ENCODE results near the gene NPIPB9.
"Not testable (repeated sequence)": the region's sequence is repeated elsewhere in the genome, so short reads cannot be mapped to it uniquely, and the experiment has no call there.

Gene NPIPB9

DNA sequence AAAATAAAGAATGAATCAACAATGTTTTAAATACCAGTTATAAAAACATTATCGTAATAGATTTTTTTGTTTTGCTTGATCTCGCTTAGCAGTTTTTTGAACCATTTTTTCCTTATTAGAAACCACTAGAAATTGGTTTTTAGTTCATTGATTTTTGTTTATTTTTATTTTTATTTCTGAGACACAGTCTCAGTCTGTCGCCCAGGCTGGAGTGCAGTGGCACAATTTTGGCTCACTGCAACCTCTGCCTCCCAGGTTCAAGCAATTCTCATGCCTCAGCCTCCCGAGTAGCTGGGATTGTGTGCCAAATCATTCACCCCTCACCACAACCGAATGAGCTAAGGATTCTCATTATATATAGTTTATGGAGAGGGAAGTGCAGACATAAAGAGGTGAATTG lies at the start of gene NPIPB9:
TSS of gene NPIPB9 (plus strand) at position 301 of the 400 bp plus-strand sequence.
- not testable (repeated sequence) for DNase-seq (ENCODE audit: low read depth); H3K4me3 ChIP-seq (ENCODE audit: control insufficient read depth, low read depth, low read length)

DNA sequence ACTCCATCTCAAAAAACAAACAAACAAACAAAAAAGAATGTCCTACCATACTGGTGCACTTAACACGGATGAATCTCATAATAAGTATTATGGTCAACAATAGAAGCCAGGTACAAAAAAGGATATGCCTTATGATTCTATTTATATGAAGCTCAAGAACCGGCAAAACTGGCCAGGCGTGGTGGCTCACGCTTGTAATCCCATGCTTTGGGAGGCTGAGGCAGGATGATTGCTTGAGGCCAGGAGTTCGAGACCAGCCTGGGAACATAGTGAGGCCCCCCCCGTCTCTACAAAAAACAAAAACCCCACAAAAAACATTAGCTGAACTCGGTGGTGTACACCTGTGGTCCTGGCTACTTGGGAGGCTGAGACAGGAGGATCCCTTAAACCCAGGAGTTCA lies 47.3 kb upstream of the NPIPB9 start:
- not testable (repeated sequence) for DNase-seq (ENCODE audit: low read depth); H3K4me3 ChIP-seq (ENCODE audit: control insufficient read depth, low read depth, low read length)

DNA sequence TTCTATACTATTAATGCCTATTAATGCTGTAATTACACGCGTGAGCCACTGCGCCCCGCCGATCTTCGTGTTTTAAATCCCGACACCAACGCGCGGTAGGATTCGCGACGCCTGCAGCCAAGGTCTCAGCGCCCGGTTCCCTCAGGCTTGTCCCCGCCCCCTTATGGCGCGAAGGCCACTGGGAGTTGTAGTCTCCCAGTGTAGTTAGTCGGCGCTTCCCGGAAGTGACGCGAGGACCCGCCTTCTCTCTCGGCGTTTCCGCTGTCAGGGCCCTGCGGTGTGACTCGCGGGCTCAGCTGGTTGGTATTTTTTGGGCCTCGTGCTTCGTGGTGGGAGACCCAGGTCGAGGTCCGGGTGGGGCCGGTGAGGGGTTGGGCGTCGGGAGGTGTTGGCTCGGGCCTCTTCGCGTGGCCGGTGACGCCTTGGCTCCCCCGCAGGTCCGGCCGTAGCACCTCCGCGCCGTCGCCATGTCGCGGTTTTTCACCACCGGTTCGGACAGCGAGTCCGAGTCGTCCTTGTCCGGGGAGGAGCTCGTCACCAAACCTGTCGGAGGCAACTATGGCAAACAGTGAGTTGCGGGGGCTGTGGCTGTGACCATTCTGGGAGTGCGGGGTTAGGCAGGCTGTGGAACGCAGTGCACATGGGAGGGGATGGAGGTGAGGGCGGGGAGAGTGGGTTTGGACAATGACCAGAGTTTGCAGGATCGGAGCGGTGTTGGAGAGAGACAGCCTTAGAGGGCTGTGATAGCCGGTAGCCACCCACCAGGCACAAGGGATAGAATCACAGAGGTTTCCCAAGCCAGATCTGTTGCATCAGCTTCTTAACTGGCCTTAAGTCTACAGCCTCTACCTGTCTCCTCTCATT lies 40.1 kb upstream of the NPIPB9 start, which contains the start of gene EIF3C:
TSS of gene EIF3C (plus strand) at position 245 of the 864 bp plus-strand sequence. CDS start at position 468, 223 bp downstream.
- DNase-seq (ENCODE audit: low read depth) = not testable (repeated sequence)
- H3K4me3 ChIP-seq (ENCODE audit: control insufficient read depth, low read depth, low read length) = peak within 1 kb of the TSS; percentile 29

DNA sequence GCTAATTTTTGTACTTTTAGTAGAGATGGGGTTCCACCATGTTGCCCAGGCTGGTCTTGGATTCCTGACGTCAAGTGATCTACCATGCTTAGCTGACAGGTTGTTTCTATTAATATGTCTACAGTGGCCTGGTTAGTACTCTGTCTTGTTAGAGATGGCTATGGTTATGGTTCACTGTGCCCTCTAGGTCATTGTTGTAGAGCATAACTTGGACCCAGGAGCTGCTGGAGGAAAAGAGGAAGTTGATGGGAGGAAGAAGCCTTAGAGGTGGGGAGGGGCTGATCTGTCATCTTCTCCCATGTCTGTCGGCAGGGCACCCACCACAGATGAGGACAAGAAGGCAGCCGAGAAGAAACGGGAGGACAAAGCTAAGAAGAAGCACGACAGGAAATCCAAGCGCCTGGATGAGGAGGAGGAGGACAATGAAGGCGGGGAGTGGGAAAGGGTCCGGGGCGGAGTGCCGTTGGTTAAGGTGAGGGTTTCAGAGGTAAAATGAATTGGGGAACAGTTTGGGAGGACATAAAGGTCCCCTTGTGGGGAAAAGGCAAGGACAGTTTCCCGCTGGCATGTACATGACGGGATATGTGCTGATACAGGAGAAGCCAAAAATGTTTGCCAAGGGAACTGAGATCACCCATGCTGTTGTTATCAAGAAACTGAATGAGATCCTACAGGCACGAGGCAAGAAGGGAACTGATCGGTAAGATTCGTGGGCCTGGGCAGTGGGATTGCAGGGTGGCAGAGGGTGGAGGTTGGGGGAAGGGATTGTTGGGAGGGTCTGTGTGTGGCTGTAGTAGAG lies 28.5 kb upstream of the NPIPB9 start:
- H3K4me3 ChIP-seq (ENCODE audit: control insufficient read depth, low read depth, low read length); DNase-seq (ENCODE audit: low read depth): not testable (repeated sequence)

DNA sequence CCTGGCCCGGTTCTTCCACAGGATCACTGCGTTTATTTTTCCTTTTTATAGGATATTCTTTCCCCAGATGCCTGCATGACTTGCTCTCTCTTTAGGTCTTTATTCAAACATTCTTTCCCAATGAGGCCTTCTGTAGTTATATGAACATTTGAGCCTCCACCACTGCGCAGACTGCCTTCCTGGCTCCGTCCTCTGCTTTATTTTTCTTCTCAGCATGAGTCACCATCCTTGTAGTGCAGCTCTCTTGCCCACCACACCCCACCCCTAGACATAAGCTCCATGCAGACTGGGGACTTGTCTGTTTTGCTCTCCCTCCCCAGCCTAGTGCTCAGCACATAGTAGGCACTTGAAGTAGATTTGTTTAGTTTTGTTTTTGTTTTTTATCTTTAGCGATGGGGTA lies 20.3 kb upstream of the NPIPB9 start:
- DNase-seq (ENCODE audit: low read depth); H3K4me3 ChIP-seq (ENCODE audit: control insufficient read depth, low read depth, low read length): not testable (repeated sequence)

DNA sequence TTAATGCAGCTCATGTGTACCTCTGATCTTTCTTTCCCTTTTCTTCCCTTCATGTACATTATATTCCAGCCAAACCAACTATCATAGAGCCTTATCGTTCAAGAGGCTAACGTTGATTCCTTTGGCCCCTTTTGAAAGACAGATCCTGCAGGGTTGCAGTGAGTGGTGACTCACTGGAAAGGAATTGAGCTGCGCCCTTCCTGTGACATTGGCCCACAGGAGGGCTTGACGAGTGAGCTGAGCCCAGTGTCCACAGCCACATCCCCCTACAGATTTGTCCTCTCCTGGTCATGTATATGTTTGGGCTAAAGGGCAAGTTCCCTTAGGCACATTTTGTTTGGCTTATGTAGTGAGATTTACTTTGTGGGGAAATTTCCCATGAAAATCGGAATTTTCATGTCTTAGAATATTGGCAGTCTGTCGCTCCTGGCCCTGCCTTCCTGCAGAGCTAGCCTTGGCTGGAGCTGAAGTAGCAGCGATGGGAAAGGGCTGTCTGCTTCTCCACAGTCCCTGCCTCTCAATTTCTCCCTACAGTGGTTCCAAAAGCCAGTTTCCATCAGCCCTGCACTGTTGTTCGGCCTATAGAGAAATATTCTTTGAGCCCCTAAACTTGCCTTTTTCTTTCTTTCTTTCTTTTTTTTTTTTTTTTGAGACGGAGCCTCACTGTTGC lies 19.0 kb upstream of the NPIPB9 start:
- not testable (repeated sequence) for DNase-seq (ENCODE audit: low read depth); H3K4me3 ChIP-seq (ENCODE audit: control insufficient read depth, low read depth, low read length)

DNA sequence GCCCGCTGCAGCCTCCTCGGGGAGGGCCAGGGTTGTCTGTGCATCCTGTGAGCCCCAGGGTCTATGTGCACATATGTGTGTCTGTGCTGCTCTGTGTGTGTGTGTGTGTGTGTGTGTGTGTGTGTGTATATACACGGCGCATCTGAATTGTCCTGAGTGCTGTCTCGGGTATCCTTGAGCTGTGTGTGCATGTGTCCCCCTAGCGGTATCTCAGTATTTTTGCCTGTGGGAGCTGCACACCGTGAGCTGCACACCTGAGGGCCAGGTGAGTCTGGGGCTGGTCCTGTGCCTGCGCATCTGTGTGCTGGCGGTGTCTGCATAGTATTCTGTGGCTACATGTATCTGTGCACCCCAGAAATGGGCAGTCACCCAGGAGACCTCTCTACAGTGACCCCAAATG lies 11.8 kb upstream of the NPIPB9 start:
- not testable (repeated sequence) for DNase-seq (ENCODE audit: low read depth); H3K4me3 ChIP-seq (ENCODE audit: control insufficient read depth, low read depth, low read length)

DNA sequence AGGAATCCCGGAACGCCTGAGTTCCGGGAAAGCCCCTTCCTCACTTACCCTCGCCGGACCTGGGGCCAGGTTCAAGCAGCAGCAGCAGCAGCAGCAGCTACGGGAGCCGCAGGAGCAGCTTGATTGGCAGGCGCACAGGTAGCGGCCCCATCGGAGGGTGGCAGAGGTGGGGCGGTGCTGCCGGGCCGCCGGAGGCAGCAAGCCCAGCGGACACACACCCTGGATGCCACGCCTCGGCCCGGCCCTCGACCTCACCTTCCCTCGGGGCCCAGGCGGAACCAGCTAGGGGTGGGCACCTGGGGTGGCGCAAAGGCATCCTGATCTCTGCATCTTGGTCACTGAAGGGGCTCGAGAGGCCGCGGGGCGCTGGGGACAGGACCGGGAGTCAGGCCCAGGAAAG lies 11.0 kb upstream of the NPIPB9 start:
- DNase-seq (ENCODE audit: low read depth); H3K4me3 ChIP-seq (ENCODE audit: control insufficient read depth, low read depth, low read length): not testable (repeated sequence)

DNA sequence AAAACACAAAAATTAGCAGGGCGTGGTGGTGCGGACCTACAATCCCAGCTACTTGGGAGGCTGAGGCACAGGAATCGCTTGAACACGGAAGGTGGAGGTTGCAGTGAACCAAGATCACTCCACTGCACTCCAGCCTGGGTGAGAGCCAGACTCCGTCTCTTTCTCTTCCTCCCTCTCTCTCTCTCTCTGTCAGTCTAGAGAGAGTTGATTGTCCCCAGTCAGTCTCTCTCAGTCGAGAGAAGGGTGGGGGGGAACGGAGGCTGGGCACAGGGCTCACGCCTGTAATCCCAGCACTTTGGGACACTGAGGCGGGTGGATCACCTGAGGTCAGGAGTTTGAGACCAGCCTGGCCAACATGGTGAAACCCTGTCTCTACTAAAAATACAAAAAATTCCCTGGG lies 10.3 kb upstream of the NPIPB9 start:
- not testable (repeated sequence) for H3K4me3 ChIP-seq (ENCODE audit: control insufficient read depth, low read depth, low read length); DNase-seq (ENCODE audit: low read depth)

DNA sequence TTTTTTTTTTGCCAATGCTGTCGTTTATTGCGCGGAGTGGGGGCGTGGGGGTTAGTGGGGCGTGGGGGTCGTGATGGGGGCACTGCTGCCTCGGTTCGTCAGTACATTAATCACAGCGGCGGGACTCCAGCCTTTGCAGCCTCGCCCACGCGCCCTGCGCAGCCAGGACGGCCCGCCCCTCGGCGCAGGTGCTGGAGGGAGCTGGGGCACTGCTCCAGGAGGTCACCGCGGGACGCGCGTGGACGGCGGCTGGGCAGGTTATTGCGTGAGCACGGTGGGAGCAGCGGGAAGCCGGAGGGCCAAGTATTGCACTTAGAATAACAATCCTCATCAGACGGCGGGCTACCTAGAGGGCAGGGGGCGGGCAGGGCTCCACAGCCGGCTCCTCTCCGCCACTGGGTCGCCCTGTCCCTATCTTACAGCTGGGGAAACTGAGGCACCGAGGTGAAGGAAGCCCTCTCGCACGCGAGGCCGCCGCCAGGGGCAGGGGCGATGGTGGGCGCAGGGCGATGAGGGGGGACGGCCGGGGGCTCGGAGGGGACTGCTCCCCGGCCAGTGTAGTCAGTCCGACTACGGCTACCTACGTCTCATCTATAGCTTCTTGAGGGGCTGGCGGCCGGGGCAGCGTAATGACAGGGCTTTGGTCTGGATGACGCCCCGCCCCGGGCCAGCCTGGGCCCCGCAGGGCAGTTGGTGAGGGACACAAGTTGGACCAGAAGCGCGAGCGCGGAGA lies 4.8 kb upstream of the NPIPB9 start:
- H3K4me3 ChIP-seq (ENCODE audit: control insufficient read depth, low read depth, low read length); DNase-seq (ENCODE audit: low read depth): not testable (repeated sequence)

DNA sequence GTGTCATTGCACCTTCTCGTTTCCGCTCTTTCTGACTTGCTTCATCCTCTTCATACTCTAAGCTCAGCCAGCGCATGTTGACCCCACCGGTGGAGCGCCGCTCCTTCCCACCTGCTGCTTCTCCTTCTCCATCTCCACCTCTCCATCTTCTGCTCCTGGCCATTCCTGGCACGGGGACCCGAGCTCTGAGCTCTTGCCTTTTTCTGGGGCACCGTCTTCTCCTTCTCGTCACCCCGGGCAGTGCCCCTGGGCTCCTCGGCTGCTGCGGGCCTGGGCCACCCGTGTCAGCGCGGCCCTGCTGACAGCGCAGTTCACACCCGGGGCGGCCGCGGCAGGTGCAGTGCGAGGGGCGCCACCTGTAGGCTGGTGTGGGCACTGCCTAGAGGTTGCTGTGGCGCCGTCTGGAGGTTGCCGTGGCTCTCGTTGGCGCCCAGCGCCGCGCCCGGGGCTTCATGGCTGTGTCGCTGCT lies 1.6 kb upstream of the NPIPB9 start:
- not testable (repeated sequence) for H3K4me3 ChIP-seq (ENCODE audit: control insufficient read depth, low read depth, low read length)

DNA sequence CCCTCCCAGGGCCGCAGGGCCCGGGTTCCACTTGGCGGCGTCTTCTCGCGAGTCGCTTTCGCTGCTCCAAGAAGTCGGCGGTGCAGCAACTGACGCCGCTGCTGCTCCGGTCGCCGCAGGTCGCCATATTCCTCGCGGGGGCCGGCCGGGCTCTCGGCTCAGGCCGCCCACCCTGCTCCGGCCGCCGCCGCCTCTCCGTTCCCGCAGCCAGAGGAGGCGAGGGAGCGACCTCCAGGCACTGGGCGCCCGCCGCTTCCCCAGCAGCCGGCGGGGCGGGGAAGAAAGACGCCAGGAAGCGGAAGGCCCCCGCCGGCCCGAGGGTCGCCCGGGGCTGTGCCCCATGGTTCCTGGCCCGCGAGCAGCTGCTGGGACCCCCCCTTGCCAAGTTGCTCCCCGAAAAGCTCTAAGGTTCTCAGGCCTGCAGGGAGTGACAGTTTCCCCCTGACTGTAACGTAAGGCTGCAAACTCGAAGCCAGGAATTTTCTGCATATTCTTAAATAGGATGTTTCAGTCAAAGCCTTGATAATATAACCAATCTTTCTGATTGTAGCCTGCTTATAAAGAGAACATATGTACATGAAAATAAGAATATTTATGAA lies 1.0 kb upstream of the NPIPB9 start:
- DNase-seq (ENCODE audit: low read depth); H3K4me3 ChIP-seq (ENCODE audit: control insufficient read depth, low read depth, low read length): not testable (repeated sequence)

More for the DNA sequence above, 1.6 kb upstream of the NPIPB9 start:
- not testable (repeated sequence) for DNase-seq (ENCODE audit: low read depth)

DNA sequence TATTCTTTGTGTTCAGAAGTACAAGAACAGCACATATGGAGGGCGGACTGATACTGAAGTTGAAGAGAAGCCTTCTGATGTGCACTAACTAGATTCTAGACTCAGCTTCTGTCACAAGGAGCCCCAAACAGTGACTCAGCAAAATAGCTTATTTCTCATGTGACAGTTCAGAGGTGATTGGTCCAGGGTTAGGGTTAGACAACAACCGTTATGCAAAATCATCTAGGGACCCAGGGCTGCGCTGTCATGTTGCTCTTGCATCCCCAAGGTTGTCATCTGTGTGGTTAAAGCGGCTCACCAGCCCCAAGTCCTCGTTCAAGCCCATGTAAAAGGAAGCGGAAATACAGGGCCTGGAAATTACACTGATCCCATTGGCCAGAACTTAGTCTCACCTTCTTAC lies 30.1 kb downstream of the NPIPB9 start:
- H3K4me3 ChIP-seq (ENCODE audit: control insufficient read depth, low read depth, low read length); DNase-seq (ENCODE audit: low read depth): not testable (repeated sequence)

DNA sequence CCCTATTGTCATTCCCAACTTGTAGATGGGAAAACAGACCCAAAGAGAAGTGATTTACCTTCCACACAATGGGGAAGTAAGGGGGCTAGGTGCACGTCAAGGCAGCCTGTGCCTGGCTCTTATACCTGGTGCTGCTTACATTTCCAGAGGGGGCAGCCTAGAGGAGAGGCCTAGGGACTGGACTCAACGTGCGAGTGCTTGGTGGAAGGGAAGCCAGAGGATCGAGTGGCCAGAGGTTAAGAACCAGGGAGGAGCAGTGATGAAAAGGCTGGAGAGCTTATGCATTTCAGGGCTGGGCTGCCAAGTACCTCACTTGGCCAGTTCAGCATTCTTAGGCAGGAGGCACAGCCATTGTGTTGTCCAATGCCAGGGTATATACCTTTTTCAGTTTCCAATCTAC lies 30.8 kb downstream of the NPIPB9 start:
- DNase-seq (ENCODE audit: low read depth); H3K4me3 ChIP-seq (ENCODE audit: control insufficient read depth, low read depth, low read length): not testable (repeated sequence)
